ENCODE results near the gene JAZF1. TPM values are rescaled to one million over a fixed set of nuclear protein-coding genes. Genes with fewer than 3 reads are reported as not detected.

The JAZF1 gene
- total RNA-seq, 1 donor from 2014 or later, result 3.1 TPM

GRCh38 chr7:27802999-27803398 is 377.6 kb downstream of the JAZF1 start:
- no peak overlapping the region for H3K27ac Mint-ChIP-seq (ENCODE audit: unreplicated experiment)
- no peak for DNase-seq (ENCODE audit: low read depth, low spot score)
- no peak overlapping the region for H3K4me3 Mint-ChIP-seq
- no peak for TF ChIP-seq CTCF (conservative IDR thresholded peaks at IDR 0.05)
- H3K36me3 Mint-ChIP-seq (ENCODE audit: low read depth), result peaks cover 6% of the 10 kb centered on the region
- H3K27me3 Mint-ChIP-seq (ENCODE audit: low read depth), result no peaks in the 10 kb centered on the region
- H3K4me1 Mint-ChIP-seq, result no peaks in the 10 kb centered on the region
- no peaks in the 10 kb centered on the region for H3K9me3 Mint-ChIP-seq

- DNase-seq (ENCODE audit: low read depth, low spot score), result no peak
- Mint-ChIP-seq H3K4me1 (no peaks in the 10 kb centered on the region), H3K4me3 (no peak overlapping the region), H3K9me3 (no peaks in the 10 kb centered on the region), H3K36me3 (ENCODE audit: low read depth) (peaks cover 11% of the 10 kb centered on the region), H3K27me3 (ENCODE audit: low read depth) (no peaks in the 10 kb centered on the region), H3K27ac (ENCODE audit: unreplicated experiment) (no peak overlapping the region)
- TF ChIP-seq CTCF (conservative IDR thresholded peaks at IDR 0.05), result no peak
These were observed 381.4 kb downstream of the JAZF1 start for GRCh38 chr7:27799212-27799611.

GRCh38 chr7:27795977-27796376 is 384.6 kb downstream of the JAZF1 start:
- Mint-ChIP-seq H3K4me3 (no peak overlapping the region), H3K27me3 (ENCODE audit: low read depth) (no peaks in the 10 kb centered on the region), H3K4me1 (no peaks in the 10 kb centered on the region), H3K9me3 (no peaks in the 10 kb centered on the region), H3K36me3 (ENCODE audit: low read depth) (peaks cover 8% of the 10 kb centered on the region), H3K27ac (ENCODE audit: unreplicated experiment) (no peak overlapping the region)
- no peak for DNase-seq (ENCODE audit: low read depth, low spot score)
- no peak for TF ChIP-seq CTCF (conservative IDR thresholded peaks at IDR 0.05)

GRCh38 chr7:27793780-27794179 is 386.8 kb downstream of the JAZF1 start:
- DNase-seq (ENCODE audit: low read depth, low spot score), result no peak
- no peaks in the 10 kb centered on the region for H3K4me1 Mint-ChIP-seq
- H3K4me3 Mint-ChIP-seq, result no peak overlapping the region
- no peak for TF ChIP-seq CTCF (conservative IDR thresholded peaks at IDR 0.05)
- no peaks in the 10 kb centered on the region for H3K27me3 Mint-ChIP-seq (ENCODE audit: low read depth)
- H3K9me3 Mint-ChIP-seq, result no peaks in the 10 kb centered on the region
- H3K27ac Mint-ChIP-seq (ENCODE audit: unreplicated experiment), result no peak overlapping the region
- H3K36me3 Mint-ChIP-seq (ENCODE audit: low read depth), result peaks cover 8% of the 10 kb centered on the region

GRCh38 chr7:27788437-27788836 is 392.2 kb downstream of the JAZF1 start:
- Mint-ChIP-seq H3K4me3 (no peak overlapping the region), H3K27ac (ENCODE audit: unreplicated experiment) (no peak overlapping the region), H3K9me3 (no peaks in the 10 kb centered on the region), H3K36me3 (ENCODE audit: low read depth) (no peaks in the 10 kb centered on the region), H3K27me3 (ENCODE audit: low read depth) (no peaks in the 10 kb centered on the region), H3K4me1 (no peaks in the 10 kb centered on the region)
- DNase-seq (ENCODE audit: low read depth, low spot score), result no peak
- no peak for TF ChIP-seq CTCF (conservative IDR thresholded peaks at IDR 0.05)
